Gastrocnemius medialis (tissue), 4 donors: Measurements from ENCODE around the gene GSTK1. TPM values are rescaled to one million over a fixed set of nuclear protein-coding genes. Genes with fewer than 3 reads are reported as not detected.

ENCODE experiments used
- ATAC-seq, 2 donors: fragments of 150-250 bp; one replicate each; pipeline ENCODE4 v1.9.1; 2016
- DNase-seq, 2 donors: peaks; one replicate each; pipeline ENCODE4 v3.0.0-alpha.2; 2019
- H3K27ac ChIP-seq, 4 donors: fragments of 200-600 bp; sonication (generic); 1 replicate in 1 of 4; 2 replicates in 3 of 4; pipeline ENCODE4 v1.5.1; 2016 to 2018; ENCODE audit warnings: mild to moderate bottlenecking in 2 of 4, moderate library complexity in 1 of 4
- H3K27me3 ChIP-seq, 3 donors: fragments of 200-600 bp; sonication (generic) in 2 of 3; 1 replicate in 1 of 3; 2 replicates in 2 of 3; pipeline versions ENCODE4 v1.5.1 to v1.6.0; 2016 to 2019; ENCODE audit warnings: mild to moderate bottlenecking in 1 of 3, moderate library complexity in 1 of 3
- H3K36me3 ChIP-seq, 2 donors: fragments of 200-600 bp; sonication (generic) in 1 of 2; one replicate each; pipeline ENCODE4 v1.5.1; 2017 to 2018
- H3K4me1 ChIP-seq, 2 donors: fragments of 200-600 bp; sonication (generic) in 1 of 2; one replicate each; pipeline ENCODE4 v1.5.1; 2016 to 2017; ENCODE audit warnings: mild to moderate bottlenecking in 2 of 2
- H3K4me3 ChIP-seq, 4 donors: fragments of 200-600 bp; sonication (generic) in 3 of 4; 1 replicate in 1 of 4; 2 replicates in 3 of 4; pipeline ENCODE4 v1.5.1; 2016 to 2019; ENCODE audit warnings: mild to moderate bottlenecking in 2 of 4
- H3K9me3 ChIP-seq, 3 donors: fragments of 200-600 bp; sonication (generic) in 2 of 3; 1 replicate in 1 of 3; 2 replicates in 2 of 3; pipeline ENCODE4 v1.5.1; 2016 to 2019
- CTCF ChIP-seq, 5 experiments: fragments of 450-650 bp in 3 of 5; fragments of 200-600 bp in 2 of 5; sonication (generic) in 2 of 5; IDR thresholded peaks in 4 of 5; conservative IDR thresholded peaks in 1 of 5; 1 replicate in 4 of 5; 2 replicates in 1 of 5; pipeline ENCODE4 v1.5.1; 2016 to 2019; ENCODE audit warnings: antibody characterized with exemption in 5 of 5, mild to moderate bottlenecking in 3 of 5, moderate library complexity in 3 of 5
- POLR2A ChIP-seq, 2 donors: fragments of 450-650 bp; IDR thresholded peaks; one replicate each; pipeline ENCODE4 v1.6.1; 2017; ENCODE audit warnings: antibody characterized with exemption in 2 of 2, mild to moderate bottlenecking in 2 of 2, moderate library complexity in 2 of 2
- in situ Hi-C, 4 donors: fragments of 200-750 bp; cut with MboI; loops; one replicate each; pipeline versions ENCODE4 v1.15.0 to v1.8.0; 2017; ENCODE audit warnings: low sequenced_read_pairs in 4 of 4
- intact Hi-C: fragments of 100-400 bp; cut with DNase I; formaldehyde crosslinking; loops from one replicate; pipeline ENCODE4 v1.15.1; 2023; ENCODE audit warnings: low total_unique reads
- total RNA-seq, 4 donors: library from RNA; depleted of rRNA; stranded (reverse); fragments of >200 nt; gene quantifications; one replicate each; pipeline versions ENCODE4 v1.1.0 to v1.2.3, GENCODE V29; 2016

The GSTK1 gene
- total RNA-seq, 4 donors from 2014 or later, result 59.5 to 114 (median 85.0) TPM

GRCh38 chr7:143292876-143293275 is 29.6 kb downstream of the GSTK1 start:
- H3K9me3 ChIP-seq, result no peaks in the 10 kb centered on the region
- peaks cover 22 to 33% of the 10 kb centered on the region in 2 donors for H3K4me1 ChIP-seq
- no peak overlapping the region for H3K27ac ChIP-seq
- H3K36me3 ChIP-seq, result peaks cover 0 to 43% of the 10 kb centered on the region in 2 donors
- H3K27me3 ChIP-seq, result no peaks in the 10 kb centered on the region
- ATAC-seq, result no peak
- H3K4me3 ChIP-seq, result no peak overlapping the region
- TF ChIP-seq POLR2A (IDR thresholded peaks at IDR 0.05) (no peak), CTCF (IDR thresholded peaks at IDR 0.05 in 4 of 5, conservative IDR thresholded peaks at IDR 0.05 in 1 of 5) (no peak)
- intact Hi-C loops, result no loop called here
- in situ Hi-C loops, result loop anchor here in 1 of 4 donors (25.0 kb wide), 1 partner anchor 594 kb away; no protein-coding TSS in a partner anchor
- DNase-seq, result no peak

GRCh38 chr7:143295870-143296269 is 32.6 kb downstream of the GSTK1 start:
- no peaks in the 10 kb centered on the region for H3K27me3 ChIP-seq
- no peak overlapping the region for H3K27ac ChIP-seq
- TF ChIP-seq POLR2A (IDR thresholded peaks at IDR 0.05) (no peak), CTCF (IDR thresholded peaks at IDR 0.05 in 4 of 5, conservative IDR thresholded peaks at IDR 0.05 in 1 of 5) (no peak)
- no peak for DNase-seq
- ATAC-seq, result no peak
- in situ Hi-C loops (loop anchor here in 2 of 4 donors (5.0 to 25.0 kb wide), 2 partner anchors 44 to 591 kb away; no protein-coding TSS in a partner anchor), intact Hi-C loops (no loop called here)
- no peaks in the 10 kb centered on the region for H3K9me3 ChIP-seq
- peaks cover 0 to 19% of the 10 kb centered on the region in 2 donors for H3K4me1 ChIP-seq
- H3K4me3 ChIP-seq, result no peak overlapping the region
- peaks cover 0 to 62% of the 10 kb centered on the region in 2 donors for H3K36me3 ChIP-seq

GRCh38 chr7:143296686-143297085 is 33.4 kb downstream of the GSTK1 start:
- intact Hi-C loops, result no loop called here
- H3K36me3 ChIP-seq, result peaks cover 0 to 70% of the 10 kb centered on the region in 2 donors

GRCh38 chr7:143299346-143299745 is 36.1 kb downstream of the GSTK1 start:
- Histone ChIP-seq H3K4me3 (no peak overlapping the region), H3K4me1 (peaks cover 0 to 13% of the 10 kb centered on the region in 2 donors), H3K36me3 (peaks cover 0 to 71% of the 10 kb centered on the region in 2 donors), H3K27me3 (no peaks in the 10 kb centered on the region), H3K27ac (peak overlapping the region in 1 of 4 donors; percentile 12), H3K9me3 (no peaks in the 10 kb centered on the region)
- TF ChIP-seq POLR2A (IDR thresholded peaks at IDR 0.05) (no peak), CTCF (IDR thresholded peaks at IDR 0.05 in 4 of 5, conservative IDR thresholded peaks at IDR 0.05 in 1 of 5) (no peak)
- intact Hi-C loops (no loop called here), in situ Hi-C loops (loop anchor here in 2 of 4 donors (5.0 to 25.0 kb wide), 2 partner anchors 47 to 588 kb away; no protein-coding TSS in a partner anchor)
- ATAC-seq, result no peak
- DNase-seq, result no peak

More at GRCh38 chr7:143296686-143297085, 33.4 kb downstream of the GSTK1 start:
- Histone ChIP-seq H3K9me3 (no peaks in the 10 kb centered on the region), H3K4me3 (no peak overlapping the region), H3K27me3 (no peaks in the 10 kb centered on the region), H3K4me1 (peaks cover 0 to 13% of the 10 kb centered on the region in 2 donors), H3K27ac (no peak overlapping the region)
- ATAC-seq (no peak), DNase-seq (no peak)
- in situ Hi-C loops, result loop anchor here in 2 of 4 donors (5.0 to 25.0 kb wide), 2 partner anchors 44 to 591 kb away; no protein-coding TSS in a partner anchor
- TF ChIP-seq CTCF (IDR thresholded peaks at IDR 0.05 in 4 of 5, conservative IDR thresholded peaks at IDR 0.05 in 1 of 5) (no peak), POLR2A (IDR thresholded peaks at IDR 0.05) (no peak)
